ENCODE measurements around the gene ABCC1. TPM values are rescaled to one million over a fixed set of nuclear protein-coding genes. Genes with fewer than 3 reads are reported as not detected.
"Not testable (repeated sequence)": the region's sequence is repeated elsewhere in the genome, so short reads cannot be mapped to it uniquely, and the experiment has no call there.

The ABCC1 gene
- total RNA-seq, 1 experiment from 2014 or later, result 12.5 TPM

DNA sequence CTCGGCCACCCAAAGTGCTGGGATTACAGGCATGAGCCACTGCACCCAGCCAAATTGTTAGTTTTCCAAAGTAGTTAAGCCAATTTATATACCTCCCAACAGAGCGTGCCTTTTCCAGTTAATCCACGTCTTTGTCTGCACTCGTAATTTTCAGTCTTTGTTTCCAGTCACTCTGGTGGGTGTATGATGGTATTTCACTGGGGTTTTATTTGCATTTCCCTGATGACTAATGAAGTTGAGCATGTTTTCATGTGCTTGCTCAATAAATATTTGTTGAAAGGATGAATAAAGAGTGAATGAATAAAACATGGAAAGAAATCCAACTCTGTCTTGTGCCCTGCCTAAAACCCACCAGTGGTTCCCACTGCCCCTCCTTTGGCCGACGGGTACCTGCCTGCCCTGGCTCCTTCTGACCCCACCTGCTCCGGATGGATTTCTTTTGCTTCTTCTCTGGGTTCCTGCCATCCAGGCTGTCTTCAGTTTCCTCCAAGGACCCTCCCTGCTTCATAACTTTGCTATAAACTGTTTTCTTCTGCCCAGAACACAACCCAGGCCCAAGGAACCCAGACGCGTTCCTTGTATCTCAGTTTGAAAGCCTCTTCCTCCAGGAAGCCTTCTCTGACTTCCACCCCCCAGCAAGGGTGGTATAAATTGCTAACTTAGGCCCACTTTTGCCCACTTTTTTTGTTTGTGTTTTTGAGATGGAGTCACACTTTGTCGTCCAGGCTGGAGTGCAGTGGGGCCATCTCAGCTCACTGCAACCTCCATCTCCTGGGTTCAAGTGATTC, 3.0 kb upstream of the ABCC1 start:
- DNase-seq (ENCODE audit: low spot score), result peak; percentile 39

DNA sequence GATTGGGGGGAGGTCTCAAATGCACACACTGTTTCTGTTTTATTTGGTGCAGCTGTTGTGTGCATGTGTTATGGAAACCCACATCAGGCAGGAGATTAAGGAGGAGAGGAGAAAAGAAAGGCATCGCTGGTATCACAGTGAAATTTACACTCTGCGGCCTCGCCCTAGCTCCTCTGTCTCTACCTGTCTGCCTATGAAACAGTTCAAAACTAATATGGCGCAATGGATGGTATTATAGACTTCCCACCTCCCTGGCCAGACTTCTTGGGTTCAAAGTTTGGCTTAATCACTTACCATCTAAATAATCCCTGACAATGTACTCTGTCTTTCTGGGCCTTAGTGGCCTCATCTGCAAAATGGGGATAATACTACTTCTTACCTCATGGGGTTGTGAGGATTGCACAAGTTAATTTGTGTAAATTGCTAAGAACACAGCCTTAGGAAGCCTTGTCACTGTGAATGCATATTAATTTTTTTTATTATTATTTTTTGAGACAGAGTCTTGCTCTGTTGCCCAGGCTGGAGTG, 1.4 kb upstream of the ABCC1 start:
- no peak for DNase-seq (ENCODE audit: low spot score)

GRCh38 chr16:15948532-15949209, 745 bp upstream of the ABCC1 start:
- no peak for DNase-seq (ENCODE audit: low spot score)

GRCh38 chr16:15950161-15950854, 892 bp downstream of the ABCC1 start:
- no peak for DNase-seq (ENCODE audit: low spot score)

- DNase-seq (ENCODE audit: low spot score), result no peak
These were observed 1.5 kb downstream of the ABCC1 start for GRCh38 chr16:15950869-15951268.

GRCh38 chr16:15951852-15952251, 2.4 kb downstream of the ABCC1 start:
- no peak for DNase-seq (ENCODE audit: low spot score)

- no peak for DNase-seq (ENCODE audit: low spot score)
These were observed 2.9 kb downstream of the ABCC1 start for GRCh38 chr16:15952265-15952711.

GRCh38 chr16:15953477-15953876, 4.1 kb downstream of the ABCC1 start:
- DNase-seq (ENCODE audit: low spot score), result no peak

GRCh38 chr16:15953929-15954813, 4.8 kb downstream of the ABCC1 start:
- no peak for DNase-seq (ENCODE audit: low spot score)

DNA sequence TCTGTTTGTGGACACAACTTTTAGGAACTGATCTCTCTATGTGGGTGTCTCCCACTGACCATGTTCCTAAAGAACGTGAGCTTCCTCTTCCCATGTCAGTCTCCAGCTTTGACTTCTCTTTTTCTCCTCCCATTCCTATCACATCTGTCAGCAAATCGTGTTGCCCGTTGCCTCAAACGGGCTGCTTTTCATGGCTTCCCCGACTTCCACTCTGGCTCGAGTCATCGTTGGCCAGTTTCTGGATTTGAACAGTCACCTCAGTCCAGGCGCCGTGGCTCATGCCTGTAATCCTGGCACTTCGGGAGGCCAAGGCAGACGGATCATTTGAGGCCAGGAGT, 5.4 kb downstream of the ABCC1 start:
- DNase-seq (ENCODE audit: low spot score), result no peak

DNA sequence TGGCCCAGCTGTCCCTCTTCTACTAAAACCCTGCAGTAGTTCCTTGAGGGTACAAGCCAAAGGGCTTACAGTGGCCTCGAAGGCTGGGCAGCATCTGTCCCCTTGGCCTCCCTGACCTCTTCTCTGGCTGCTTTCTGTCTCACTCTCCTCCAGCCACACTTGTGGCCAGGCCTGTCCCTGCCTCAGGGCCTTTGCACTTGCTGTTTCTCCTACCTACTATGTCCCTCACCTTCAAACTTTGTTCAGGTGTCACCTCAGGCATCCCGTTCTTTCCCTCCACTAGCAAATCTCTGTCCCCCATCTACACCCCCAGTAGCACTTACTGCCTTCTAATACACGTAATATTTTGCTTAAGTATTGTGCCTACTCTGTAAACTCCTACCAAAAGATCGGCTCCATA, 6.0 kb downstream of the ABCC1 start:
- no peak for DNase-seq (ENCODE audit: low spot score)

- not testable (repeated sequence) for DNase-seq (ENCODE audit: low spot score)
These were observed 6.7 kb downstream of the ABCC1 start for GRCh38 chr16:15956106-15956505.

DNA sequence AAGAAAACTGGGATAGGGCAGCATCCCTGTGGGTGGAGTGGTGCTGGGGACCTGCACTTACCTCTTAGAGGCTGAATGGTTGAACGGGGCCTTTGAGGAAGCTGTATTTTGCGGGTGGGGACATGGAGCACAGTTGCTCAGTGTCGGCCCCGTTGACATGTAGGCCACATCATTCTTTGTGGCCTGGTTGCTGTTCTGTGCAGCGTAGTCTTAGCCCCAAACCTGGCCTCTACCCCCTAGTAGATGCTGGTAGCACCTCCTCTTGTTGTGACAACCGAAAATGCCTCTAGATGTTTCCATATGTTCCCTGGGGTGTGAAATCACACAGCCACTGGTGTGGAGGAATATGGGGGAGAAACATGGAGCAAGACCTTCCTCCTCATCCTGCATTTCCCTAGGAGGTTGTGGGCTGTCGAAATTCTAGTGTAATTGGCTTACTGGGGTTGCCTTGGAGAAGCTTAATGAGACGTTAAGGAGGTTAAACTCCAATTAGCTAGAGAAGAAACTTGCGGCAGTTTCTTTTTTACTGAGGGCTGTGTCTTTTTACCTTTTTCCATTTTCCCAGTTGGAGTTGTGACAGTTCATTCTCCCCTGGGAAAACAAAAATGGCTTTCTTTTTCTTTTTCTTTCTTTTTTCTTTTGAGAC, 9.4 kb downstream of the ABCC1 start:
- no peak for DNase-seq (ENCODE audit: low spot score)

DNA sequence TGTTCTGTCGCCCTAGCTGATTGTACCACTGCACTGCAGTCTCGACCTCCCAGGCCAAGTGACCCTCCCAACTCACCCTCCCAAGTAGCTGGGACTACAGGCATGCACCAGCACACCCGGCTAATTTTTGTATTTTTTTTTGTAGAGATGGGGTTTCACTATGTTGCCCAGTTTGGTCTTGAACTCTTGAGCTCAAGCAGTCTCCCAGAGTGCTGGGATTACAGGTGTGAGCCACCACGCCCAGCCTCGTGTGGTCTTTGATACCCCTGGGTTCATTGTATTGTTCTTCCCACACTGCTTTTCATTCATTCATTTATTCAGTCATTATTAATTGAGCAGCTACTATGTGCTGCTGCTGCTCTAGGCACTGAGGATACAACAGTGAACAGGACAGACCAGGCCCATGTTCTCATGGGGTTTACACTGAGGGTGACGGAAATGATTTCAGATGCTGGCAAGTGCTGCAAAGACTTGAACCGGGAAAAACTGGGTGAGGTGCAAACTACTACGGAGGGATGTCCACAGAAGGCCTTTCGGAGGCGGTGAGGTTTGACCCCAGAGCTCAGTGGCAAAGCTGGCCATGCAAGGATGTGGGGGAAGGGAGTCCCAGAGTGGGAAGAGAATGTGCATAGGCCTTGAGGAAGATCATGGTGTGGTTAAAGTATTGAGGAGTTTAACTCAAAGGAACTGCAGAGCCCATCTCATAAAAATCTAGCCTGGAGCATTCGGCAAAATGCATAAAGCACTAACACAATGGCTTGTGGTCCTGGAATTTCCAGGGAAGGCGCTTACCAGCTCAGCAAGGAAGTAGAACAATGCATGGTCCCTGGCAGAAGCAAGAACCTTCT, 10.9 kb downstream of the ABCC1 start:
- no peak for DNase-seq (ENCODE audit: low spot score)

- DNase-seq (ENCODE audit: low spot score), result no peak
These were observed 11.7 kb downstream of the ABCC1 start for GRCh38 chr16:15961060-15961511.

GRCh38 chr16:15961571-15962090, 12.2 kb downstream of the ABCC1 start:
- DNase-seq (ENCODE audit: low spot score), result no peak

DNA sequence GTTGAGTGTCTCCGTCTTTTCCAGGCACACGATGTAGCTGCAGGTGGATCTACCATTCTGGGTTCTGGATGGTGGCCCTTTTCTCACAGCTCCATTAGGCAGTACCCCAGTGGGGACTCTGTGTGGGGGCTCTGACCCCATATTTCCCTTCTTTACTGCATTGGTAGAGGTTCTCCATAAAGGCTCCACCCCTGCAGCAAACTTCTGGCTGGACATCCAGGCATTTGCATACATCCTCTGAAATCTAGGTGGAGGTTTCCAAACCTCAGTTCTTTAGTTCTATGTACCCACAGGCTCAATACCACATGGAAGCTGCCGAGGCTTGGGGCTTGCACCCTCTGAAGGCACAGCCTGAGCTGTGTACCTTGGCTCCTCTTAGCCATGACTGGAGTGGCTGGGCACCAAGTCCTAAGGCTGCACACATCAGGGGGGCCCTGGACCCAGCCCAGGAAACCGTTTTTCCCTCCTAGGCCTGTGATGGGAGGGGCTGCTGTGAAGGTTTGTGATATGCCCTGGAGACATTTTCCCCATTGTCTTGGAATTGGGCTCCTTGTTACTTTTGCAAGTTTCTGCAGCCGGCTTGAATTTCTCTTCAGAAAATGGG, 14.0 kb downstream of the ABCC1 start:
- DNase-seq (ENCODE audit: low spot score), result no peak

DNA sequence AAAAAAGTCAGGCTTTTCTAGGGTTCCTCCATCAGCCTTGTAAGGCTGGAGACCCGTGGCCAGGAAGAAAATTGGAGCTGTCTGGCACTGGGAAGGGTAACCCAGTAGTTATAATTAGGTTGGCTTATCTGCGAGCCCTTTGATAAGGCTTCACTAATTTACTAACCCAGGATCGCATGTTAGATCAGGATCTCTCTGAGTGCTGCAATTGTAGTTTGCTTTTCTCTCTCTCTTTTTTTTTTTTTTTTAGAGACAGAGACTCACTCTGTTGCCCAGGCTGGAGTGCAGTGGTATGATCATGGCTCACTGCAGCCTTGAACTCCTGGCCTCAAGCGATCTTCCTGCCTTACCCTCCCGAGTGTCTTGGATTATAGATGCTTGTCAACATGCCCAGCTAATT, 17.0 kb downstream of the ABCC1 start:
- DNase-seq (ENCODE audit: low spot score), result no peak

GRCh38 chr16:15966836-15967546, 17.6 kb downstream of the ABCC1 start:
- peak; percentile 64 for DNase-seq (ENCODE audit: low spot score)

Measured in H4 (cell line).